ENCODE results near the gene LY86. TPM values are rescaled to one million over a fixed set of nuclear protein-coding genes. Genes with fewer than 3 reads are reported as not detected.

LY86 gene
- total RNA-seq (2014; rRNA removed; shearing (Covaris generic)): not detected in 2 replicates

GRCh38 chr6:6588064-6588923 is at the start of gene LY86:
LY86 (plus strand) TSS chr6:6588720; CDS start chr6:6588735, 15 bp downstream.
- no peak for DNase-seq (ENCODE audit: low spot score)

GRCh38 chr6:6539036-6539435 is 49.5 kb upstream of the LY86 start:
- DNase-seq (ENCODE audit: low spot score): no peak

GRCh38 chr6:6542357-6542756 is 46.2 kb upstream of the LY86 start:
- no peak for DNase-seq (ENCODE audit: low spot score)

- DNase-seq (ENCODE audit: low spot score): no peak
Observed at GRCh38 chr6:6543181-6543879, 45.2 kb upstream of the LY86 start.

- DNase-seq (ENCODE audit: low spot score): no peak
Observed at GRCh38 chr6:6545616-6546317, 42.8 kb upstream of the LY86 start.

GRCh38 chr6:6546318-6547109 is 42.0 kb upstream of the LY86 start:
- DNase-seq (ENCODE audit: low spot score): no peak

GRCh38 chr6:6547110-6547879 is 41.2 kb upstream of the LY86 start:
- DNase-seq (ENCODE audit: low spot score): peak; percentile 71

GRCh38 chr6:6556161-6556737 is 32.3 kb upstream of the LY86 start:
- no peak for DNase-seq (ENCODE audit: low spot score)

- DNase-seq (ENCODE audit: low spot score): peak; percentile 38
Observed at GRCh38 chr6:6556738-6557503, 31.6 kb upstream of the LY86 start.

GRCh38 chr6:6557504-6557839 is 31.0 kb upstream of the LY86 start:
- DNase-seq (ENCODE audit: low spot score): no peak

- DNase-seq (ENCODE audit: low spot score): no peak
Observed at GRCh38 chr6:6557886-6558285, 30.6 kb upstream of the LY86 start.

- DNase-seq (ENCODE audit: low spot score): no peak
Observed at GRCh38 chr6:6559994-6560570, 28.4 kb upstream of the LY86 start.

- peak; percentile 37 for DNase-seq (ENCODE audit: low spot score)
Observed at GRCh38 chr6:6560909-6561308, 27.6 kb upstream of the LY86 start.

- DNase-seq (ENCODE audit: low spot score): no peak
Observed at GRCh38 chr6:6564154-6564553, 24.4 kb upstream of the LY86 start.

- DNase-seq (ENCODE audit: low spot score): no peak
Observed at GRCh38 chr6:6565069-6565468, 23.5 kb upstream of the LY86 start.

- no peak for DNase-seq (ENCODE audit: low spot score)
Observed at GRCh38 chr6:6565488-6565887, 23.0 kb upstream of the LY86 start.

GRCh38 chr6:6566766-6567165 is 21.8 kb upstream of the LY86 start:
- peak; percentile 16 for DNase-seq (ENCODE audit: low spot score)

GRCh38 chr6:6569096-6569810 is 19.3 kb upstream of the LY86 start:
- DNase-seq (ENCODE audit: low spot score): no peak

- no peak for DNase-seq (ENCODE audit: low spot score)
Observed at GRCh38 chr6:6569811-6570164, 18.7 kb upstream of the LY86 start.

Data from H4 (cell line).